Mesendoderm (in vitro differentiated cells): ENCODE data around the gene NRXN3.
A peak's percentile ranks its signal among the peaks of the same experiment; 100 is the strongest.

Experiments used
- DNase-seq: peaks from one replicate; pipeline ENCODE4 v3.0.0; 2013
- H2AK5ac ChIP-seq: 2 replicates; pipeline ENCODE4 v1.6.1; 2013; ENCODE audit warnings: low read length, inconsistent platforms
- H2BK120ac ChIP-seq: 2 replicates; pipeline ENCODE4 v1.6.1; 2013; ENCODE audit warnings: low read depth, mild to moderate bottlenecking, low read length, moderate library complexity, mixed read lengths
- H2BK15ac ChIP-seq: replicated peaks from 2 replicates; pipeline ENCODE4 v1.6.1; 2013; ENCODE audit warnings: low read depth, mild to moderate bottlenecking, moderate library complexity
- H2BK5ac ChIP-seq: 2 replicates; pipeline ENCODE4 v1.6.1; 2013; ENCODE audit warnings: low read length, inconsistent platforms
- H3K18ac ChIP-seq: 2 replicates; pipeline ENCODE4 v1.6.1; 2013; ENCODE audit warnings: mild to moderate bottlenecking, low read length, mixed read lengths
- H3K23ac ChIP-seq: one replicate; pipeline ENCODE4 v1.6.1; 2013; ENCODE audit warnings: low read length
- H3K27ac ChIP-seq: 2 replicates; pipeline ENCODE4 v1.5.1; 2013; ENCODE audit warnings: low read depth, mild to moderate bottlenecking, inconsistent platforms, low read length, moderate library complexity
- H3K27me3 ChIP-seq: 2 replicates; pipeline ENCODE4 v1.6.1; 2013; ENCODE audit warnings: low read length, control low read depth, mild to moderate bottlenecking, inconsistent platforms; ENCODE audit not compliant: insufficient read depth, poor library complexity
- H3K36me3 ChIP-seq: 2 replicates; pipeline ENCODE4 v1.6.1; 2013; ENCODE audit warnings: low read length, inconsistent platforms; ENCODE audit not compliant: control insufficient read depth, insufficient read depth
- H3K4ac ChIP-seq: one replicate; pipeline ENCODE4 v1.6.1; 2013; ENCODE audit warnings: low read depth, mild to moderate bottlenecking, low read length, moderate library complexity
- H3K4me1 ChIP-seq: 2 replicates; pipeline ENCODE4 v1.6.1; 2013; ENCODE audit warnings: low read depth, low read length, inconsistent platforms; ENCODE audit not compliant: control insufficient read depth
- H3K4me2 ChIP-seq: 2 replicates; pipeline ENCODE4 v1.6.1; 2013; ENCODE audit warnings: low read length
- H3K4me3 ChIP-seq: 2 replicates; pipeline ENCODE4 v1.5.1; 2013; ENCODE audit warnings: mild to moderate bottlenecking, low read length
- H3K56ac ChIP-seq: one replicate; pipeline ENCODE4 v1.6.1; 2013; ENCODE audit warnings: low read length
- H3K79me1 ChIP-seq: 2 replicates; pipeline ENCODE4 v1.6.1; 2013; ENCODE audit warnings: low read length, inconsistent platforms
- H3K79me2 ChIP-seq: 2 replicates; pipeline ENCODE4 v1.6.1; 2013; ENCODE audit warnings: mild to moderate bottlenecking, low read length; ENCODE audit not compliant: control insufficient read depth, insufficient read depth
- H3K9ac ChIP-seq: 2 replicates; pipeline ENCODE4 v1.6.1; 2013; ENCODE audit warnings: low read length, inconsistent platforms
- H4K5ac ChIP-seq: one replicate; pipeline ENCODE4 v1.6.1; 2013; ENCODE audit warnings: low read length
- H4K8ac ChIP-seq: one replicate; pipeline ENCODE4 v1.6.1; 2013; ENCODE audit warnings: low read depth, mild to moderate bottlenecking, control low read depth, low read length, moderate library complexity
- WGBS: extraction: QIAGEN DNeasy Blood & Tissue Kit; methylation state at CpG from one replicate; pipeline ENCODE4 v1.1.7; 2013; ENCODE audit warnings: low lambda C conversion rate, missing lambda C conversion rate; ENCODE audit not compliant: insufficient coverage; ENCODE audit errors: extremely low coverage; 5-methylcytosine and 5-hydroxymethylcytosine counted together

The NRXN3 gene

DNA sequence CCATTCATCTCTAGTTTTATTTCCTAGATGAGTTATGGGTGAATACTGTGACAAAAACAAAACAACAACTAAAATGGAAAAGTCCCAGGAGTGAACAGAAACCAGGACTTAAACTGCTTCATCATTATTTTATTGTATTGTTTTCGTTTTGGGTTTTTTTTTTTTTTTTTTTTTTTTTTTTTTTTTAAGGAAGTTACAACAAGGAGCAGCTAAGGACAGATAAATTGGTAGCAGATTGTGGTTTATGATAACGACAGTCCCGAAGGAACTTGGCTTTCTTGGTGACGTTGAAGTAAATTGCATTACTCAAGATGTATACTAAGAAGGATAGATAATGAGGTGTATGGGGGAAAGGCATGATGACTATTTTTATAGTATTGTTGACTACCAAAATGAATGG lies 866.3 kb downstream of the NRXN3 start:
- H3K4ac ChIP-seq, result no peak overlapping the region
- H3K79me2 ChIP-seq, result no peaks in the 10 kb centered on the region
- H3K56ac ChIP-seq, result no peak overlapping the region
- no peaks in the 10 kb centered on the region for H3K36me3 ChIP-seq
- no peak overlapping the region for H3K23ac ChIP-seq
- no peak overlapping the region for H3K9ac ChIP-seq
- H3K27me3 ChIP-seq, result no peaks in the 10 kb centered on the region
- H2BK120ac ChIP-seq, result no peak overlapping the region
- H2AK5ac ChIP-seq, result no peak overlapping the region
- no peak overlapping the region for H3K27ac ChIP-seq
- WGBS, result no CpG with 5 or more reads among the region's 4 CpGs
- H3K4me2 ChIP-seq, result no peak overlapping the region
- no peak overlapping the region for H2BK15ac ChIP-seq
- H4K5ac ChIP-seq, result no peak overlapping the region
- H4K8ac ChIP-seq, result no peak overlapping the region
- no peak overlapping the region for H3K18ac ChIP-seq
- no peak for DNase-seq
- H2BK5ac ChIP-seq, result no peak overlapping the region
- H3K4me3 ChIP-seq, result no peak overlapping the region
- H3K4me1 ChIP-seq, result no peaks in the 10 kb centered on the region
- H3K79me1 ChIP-seq, result no peaks in the 10 kb centered on the region

- no peak overlapping the region for H3K27ac ChIP-seq
- no peak overlapping the region for H3K18ac ChIP-seq
- H3K4me1 ChIP-seq, result no peaks in the 10 kb centered on the region
- no peak overlapping the region for H3K23ac ChIP-seq
- no peaks in the 10 kb centered on the region for H3K79me2 ChIP-seq
- H3K36me3 ChIP-seq, result no peaks in the 10 kb centered on the region
- DNase-seq, result no peak
- no peak overlapping the region for H3K9ac ChIP-seq
- H2BK5ac ChIP-seq, result no peak overlapping the region
- H2BK120ac ChIP-seq, result no peak overlapping the region
- H3K4me2 ChIP-seq, result no peak overlapping the region
- H3K27me3 ChIP-seq, result no peaks in the 10 kb centered on the region
- H3K79me1 ChIP-seq, result no peaks in the 10 kb centered on the region
- H2AK5ac ChIP-seq, result no peak overlapping the region
- H4K8ac ChIP-seq, result no peak overlapping the region
- WGBS, result no CpG with 5 or more reads among the region's 3 CpGs
- H3K4me3 ChIP-seq, result no peak overlapping the region
- no peak overlapping the region for H2BK15ac ChIP-seq
- H3K56ac ChIP-seq, result no peak overlapping the region
- H3K4ac ChIP-seq, result no peak overlapping the region
- H4K5ac ChIP-seq, result no peak overlapping the region
Measured at GRCh38 chr14:79037106-79037505, 866.9 kb downstream of the NRXN3 start.

GRCh38 chr14:79037593-79037992 lies 867.4 kb downstream of the NRXN3 start:
- no peak overlapping the region for H2BK15ac ChIP-seq
- no peak overlapping the region for H2BK5ac ChIP-seq
- H4K5ac ChIP-seq, result no peak overlapping the region
- H3K27me3 ChIP-seq, result no peaks in the 10 kb centered on the region
- H3K56ac ChIP-seq, result no peak overlapping the region
- no peaks in the 10 kb centered on the region for H3K36me3 ChIP-seq
- no peak overlapping the region for H3K23ac ChIP-seq
- no peak overlapping the region for H3K9ac ChIP-seq
- no peaks in the 10 kb centered on the region for H3K4me1 ChIP-seq
- no peaks in the 10 kb centered on the region for H3K79me2 ChIP-seq
- H3K4me3 ChIP-seq, result no peak overlapping the region
- no peak overlapping the region for H3K18ac ChIP-seq
- no peak overlapping the region for H3K4ac ChIP-seq
- no peak overlapping the region for H4K8ac ChIP-seq
- no peaks in the 10 kb centered on the region for H3K79me1 ChIP-seq
- no peak overlapping the region for H3K27ac ChIP-seq
- no peak overlapping the region for H2BK120ac ChIP-seq
- no peak for DNase-seq
- no peak overlapping the region for H3K4me2 ChIP-seq
- no peak overlapping the region for H2AK5ac ChIP-seq
- WGBS, result no CpG with 5 or more reads among the region's 7 CpGs

- DNase-seq, result peak; percentile 3
- no peaks in the 10 kb centered on the region for H3K79me1 ChIP-seq
- H2BK5ac ChIP-seq, result no peak overlapping the region
- no peaks in the 10 kb centered on the region for H3K4me1 ChIP-seq
- H2BK15ac ChIP-seq, result no peak overlapping the region
- no peaks in the 10 kb centered on the region for H3K27me3 ChIP-seq
- H2AK5ac ChIP-seq, result no peak overlapping the region
- H3K27ac ChIP-seq, result no peak overlapping the region
- H4K5ac ChIP-seq, result no peak overlapping the region
- no peak overlapping the region for H2BK120ac ChIP-seq
- H3K56ac ChIP-seq, result no peak overlapping the region
- no peak overlapping the region for H3K4me3 ChIP-seq
- no peak overlapping the region for H3K18ac ChIP-seq
- no peak overlapping the region for H3K4me2 ChIP-seq
- H3K79me2 ChIP-seq, result no peaks in the 10 kb centered on the region
- no peaks in the 10 kb centered on the region for H3K36me3 ChIP-seq
- H4K8ac ChIP-seq, result no peak overlapping the region
- WGBS, result no CpG with 5 or more reads among the region's 1 CpG
- H3K23ac ChIP-seq, result no peak overlapping the region
- no peak overlapping the region for H3K9ac ChIP-seq
- no peak overlapping the region for H3K4ac ChIP-seq
Measured at GRCh38 chr14:79040790-79041189, 870.6 kb downstream of the NRXN3 start.

- no peak overlapping the region for H2BK120ac ChIP-seq
- no peak overlapping the region for H3K4me2 ChIP-seq
- no peak overlapping the region for H2BK5ac ChIP-seq
- H3K36me3 ChIP-seq, result no peaks in the 10 kb centered on the region
- no peak overlapping the region for H2BK15ac ChIP-seq
- no peak overlapping the region for H3K23ac ChIP-seq
- no peak overlapping the region for H3K4me3 ChIP-seq
- H3K27ac ChIP-seq, result no peak overlapping the region
- H2AK5ac ChIP-seq, result no peak overlapping the region
- H3K27me3 ChIP-seq, result no peaks in the 10 kb centered on the region
- no peak for DNase-seq
- H4K8ac ChIP-seq, result no peak overlapping the region
- WGBS, result no CpG with 5 or more reads among the region's 7 CpGs
- H3K4ac ChIP-seq, result peak overlapping the region; percentile 6
- H3K56ac ChIP-seq, result no peak overlapping the region
- no peak overlapping the region for H3K9ac ChIP-seq
- H3K4me1 ChIP-seq, result no peaks in the 10 kb centered on the region
- no peak overlapping the region for H4K5ac ChIP-seq
- no peaks in the 10 kb centered on the region for H3K79me1 ChIP-seq
- no peak overlapping the region for H3K18ac ChIP-seq
- H3K79me2 ChIP-seq, result no peaks in the 10 kb centered on the region
Measured at GRCh38 chr14:79043194-79043889, 873.2 kb downstream of the NRXN3 start.
